Uterus (tissue), 4 donors: Measurements from ENCODE around the gene SURF4. TPM values are rescaled to one million over a fixed set of nuclear protein-coding genes. Genes with fewer than 3 reads are reported as not detected.

Experiments
- DNase-seq, 2 donors: peaks; one replicate each; pipeline ENCODE4 v3.0.0-alpha.2; 2019 to 2020
- H3K27ac ChIP-seq, 2 donors: fragments of 200-600 bp; sonication (generic); 1 replicate in 1 of 2; 2 replicates in 1 of 2; pipeline ENCODE4 v1.5.1; 2016 to 2018
- H3K27me3 ChIP-seq, 2 donors: fragments of 200-600 bp; sonication (generic); one replicate each; pipeline ENCODE4 v1.5.1; 2018 to 2019; ENCODE audit warnings: control low read depth in 1 of 2
- H3K36me3 ChIP-seq, 2 donors: fragments of 200-600 bp; sonication (generic); one replicate each; pipeline ENCODE4 v1.5.1; 2019; ENCODE audit warnings: control low read depth in 1 of 2
- H3K4me1 ChIP-seq, 2 donors: fragments of 200-600 bp; sonication (generic); one replicate each; pipeline ENCODE4 v1.5.1; 2018 to 2019; ENCODE audit warnings: control low read depth in 1 of 2
- H3K4me3 ChIP-seq, 2 donors: fragments of 200-600 bp; sonication (generic); 1 replicate in 1 of 2; 2 replicates in 1 of 2; pipeline ENCODE4 v1.5.1; 2018 to 2019; ENCODE audit warnings: mild to moderate bottlenecking in 1 of 2
- H3K9me3 ChIP-seq, 2 donors: fragments of 200-600 bp; sonication (generic); one replicate each; pipeline ENCODE4 v1.5.1; 2019; ENCODE audit warnings: control low read depth in 1 of 2
- POLR2A ChIP-seq, 2 donors: fragments of 450-650 bp; IDR thresholded peaks; one replicate each; pipeline ENCODE4 v1.6.1; 2016; ENCODE audit warnings: antibody characterized with exemption in 2 of 2, mild to moderate bottlenecking in 1 of 2, moderate library complexity in 1 of 2
- intact Hi-C: fragments of 100-400 bp; cut with DNase I; formaldehyde crosslinking; loops from one replicate; pipeline ENCODE4 v1.15.1; 2023; ENCODE audit warnings: low total_unique reads
- total RNA-seq, 4 donors: library from RNA; depleted of rRNA in 3 of 4; stranded (reverse); fragments of >200 nt in 3 of 4; gene quantifications; one replicate each; pipeline versions ENCODE4 v1.1.0 to v1.2.4, GENCODE V29; 2014 to 2023
- TF ChIP-seq, protein P1 (sequence below), 4 experiments: fragments of 200-600 bp in 2 of 4; fragments of 450-650 bp in 2 of 4; sonication (generic) in 2 of 4; IDR thresholded peaks; one replicate each; pipeline ENCODE4 v1.5.1; 2016 to 2019; ENCODE audit warnings: antibody characterized with exemption in 4 of 4, mild to moderate bottlenecking in 2 of 4, moderate library complexity in 1 of 4
- donor health status: DM: yes; HTN: yes; CAD: no.

The SURF4 gene
- total RNA-seq, 4 donors from 2014 or later, result 74.7 to 262 (median 108) TPM

DNA sequence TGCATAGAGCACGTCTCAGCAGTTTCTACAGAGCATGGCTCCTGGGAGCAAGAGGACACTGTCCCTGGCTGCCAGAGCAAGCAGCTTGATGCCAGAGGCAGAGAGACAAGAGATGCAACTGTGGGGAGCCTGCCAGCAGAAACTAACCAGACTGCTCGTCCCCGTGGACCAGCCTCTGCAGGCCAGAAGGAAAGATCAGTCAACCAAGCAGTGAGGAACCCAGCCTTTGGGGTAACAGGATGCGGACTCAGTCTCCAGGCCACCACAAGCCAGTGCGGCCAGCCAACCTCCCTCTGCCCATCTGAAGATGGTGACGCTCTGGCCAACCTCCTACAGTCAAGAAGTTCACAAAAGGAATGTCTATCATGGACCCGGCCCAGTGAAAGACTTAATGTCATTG is 3.7 kb downstream of the SURF4 start:
- Histone ChIP-seq H3K27ac (no peak overlapping the region), H3K4me1 (peaks cover 14 to 52% of the 10 kb centered on the region in 2 donors), H3K9me3 (no peaks in the 10 kb centered on the region), H3K27me3 (no peaks in the 10 kb centered on the region), H3K4me3 (no peak overlapping the region), H3K36me3 (no peaks in the 10 kb centered on the region)
- no peak for TF ChIP-seq POLR2A (IDR thresholded peaks at IDR 0.05)
- TF ChIP-seq, protein P1, sequence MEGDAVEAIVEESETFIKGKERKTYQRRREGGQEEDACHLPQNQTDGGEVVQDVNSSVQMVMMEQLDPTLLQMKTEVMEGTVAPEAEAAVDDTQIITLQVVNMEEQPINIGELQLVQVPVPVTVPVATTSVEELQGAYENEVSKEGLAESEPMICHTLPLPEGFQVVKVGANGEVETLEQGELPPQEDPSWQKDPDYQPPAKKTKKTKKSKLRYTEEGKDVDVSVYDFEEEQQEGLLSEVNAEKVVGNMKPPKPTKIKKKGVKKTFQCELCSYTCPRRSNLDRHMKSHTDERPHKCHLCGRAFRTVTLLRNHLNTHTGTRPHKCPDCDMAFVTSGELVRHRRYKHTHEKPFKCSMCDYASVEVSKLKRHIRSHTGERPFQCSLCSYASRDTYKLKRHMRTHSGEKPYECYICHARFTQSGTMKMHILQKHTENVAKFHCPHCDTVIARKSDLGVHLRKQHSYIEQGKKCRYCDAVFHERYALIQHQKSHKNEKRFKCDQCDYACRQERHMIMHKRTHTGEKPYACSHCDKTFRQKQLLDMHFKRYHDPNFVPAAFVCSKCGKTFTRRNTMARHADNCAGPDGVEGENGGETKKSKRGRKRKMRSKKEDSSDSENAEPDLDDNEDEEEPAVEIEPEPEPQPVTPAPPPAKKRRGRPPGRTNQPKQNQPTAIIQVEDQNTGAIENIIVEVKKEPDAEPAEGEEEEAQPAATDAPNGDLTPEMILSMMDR (IDR thresholded peaks at IDR 0.05), result no peak
- no peak for DNase-seq
- intact Hi-C loops, result no loop called here

GRCh38 chr9:133371261-133371711 is 4.6 kb downstream of the SURF4 start:
- H3K4me1 ChIP-seq, result peaks cover 14 to 52% of the 10 kb centered on the region in 2 donors
- H3K36me3 ChIP-seq, result no peaks in the 10 kb centered on the region
- no peak for DNase-seq
- H3K4me3 ChIP-seq, result no peak overlapping the region
- H3K27me3 ChIP-seq, result no peaks in the 10 kb centered on the region
- intact Hi-C loops, result no loop called here
- TF ChIP-seq POLR2A (IDR thresholded peaks at IDR 0.05), result no peak
- TF ChIP-seq, protein P1 (IDR thresholded peaks at IDR 0.05), result no peak
- no peak overlapping the region for H3K27ac ChIP-seq
- no peaks in the 10 kb centered on the region for H3K9me3 ChIP-seq

- DNase-seq, result no peak
- H3K4me1 ChIP-seq, result peaks cover 14 to 52% of the 10 kb centered on the region in 2 donors
- H3K27me3 ChIP-seq, result no peaks in the 10 kb centered on the region
- intact Hi-C loops, result no loop called here
- no peak overlapping the region for H3K4me3 ChIP-seq
- no peaks in the 10 kb centered on the region for H3K9me3 ChIP-seq
- H3K36me3 ChIP-seq, result no peaks in the 10 kb centered on the region
- H3K27ac ChIP-seq, result no peak overlapping the region
- TF ChIP-seq POLR2A (IDR thresholded peaks at IDR 0.05), result no peak
Observed at GRCh38 chr9:133370685-133371084, 5.2 kb downstream of the SURF4 start.

DNA sequence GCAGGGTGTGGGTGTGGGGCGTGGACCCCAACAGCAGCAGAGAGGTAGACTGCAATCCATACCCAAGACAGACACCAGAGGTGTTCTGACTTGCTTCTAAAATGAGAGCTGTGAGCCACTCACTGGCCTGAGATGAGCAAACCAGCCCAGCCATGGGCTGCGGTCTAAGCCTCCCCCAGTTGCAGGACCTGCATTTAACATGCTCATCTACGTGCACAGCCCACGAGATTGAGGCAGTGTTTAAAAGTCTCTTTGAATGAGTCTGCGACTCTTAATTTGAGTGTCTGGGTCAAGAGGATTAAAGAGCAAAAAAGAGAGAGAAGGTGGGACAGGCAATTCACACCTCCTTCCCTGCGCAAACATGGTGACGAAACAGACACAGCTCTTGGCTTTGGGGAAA is 5.9 kb downstream of the SURF4 start:
- Histone ChIP-seq H3K27ac (no peak overlapping the region), H3K9me3 (no peaks in the 10 kb centered on the region), H3K4me3 (no peak overlapping the region), H3K36me3 (no peaks in the 10 kb centered on the region), H3K4me1 (peaks cover 14 to 52% of the 10 kb centered on the region in 2 donors), H3K27me3 (no peaks in the 10 kb centered on the region)
- DNase-seq, result no peak
- TF ChIP-seq POLR2A (IDR thresholded peaks at IDR 0.05), result no peak
- TF ChIP-seq, protein P1 (IDR thresholded peaks at IDR 0.05), result no peak
- intact Hi-C loops, result no loop called here

DNA sequence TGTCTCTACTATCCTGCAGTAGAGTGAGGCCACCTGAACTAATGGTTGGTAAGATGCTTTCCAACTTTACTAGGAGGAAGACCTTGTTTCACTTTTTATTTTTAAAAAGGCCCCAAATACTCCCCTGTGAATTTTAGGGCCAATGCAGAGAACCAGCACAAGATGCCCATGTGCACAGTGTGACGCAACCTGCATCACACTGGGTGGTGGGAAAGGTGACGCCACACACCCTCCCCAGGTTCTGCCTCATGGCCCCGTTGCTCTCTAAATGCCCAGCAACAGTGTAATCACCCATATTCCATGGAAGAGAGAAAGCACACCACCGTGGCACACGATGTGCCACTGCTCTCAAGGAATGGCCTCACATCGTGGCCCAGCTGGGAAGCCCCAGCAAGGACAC is 6.4 kb downstream of the SURF4 start:
- Histone ChIP-seq H3K4me1 (peaks cover 14 to 52% of the 10 kb centered on the region in 2 donors), H3K4me3 (no peak overlapping the region), H3K27ac (no peak overlapping the region), H3K27me3 (no peaks in the 10 kb centered on the region), H3K36me3 (no peaks in the 10 kb centered on the region), H3K9me3 (no peaks in the 10 kb centered on the region)
- no peak for TF ChIP-seq POLR2A (IDR thresholded peaks at IDR 0.05)
- TF ChIP-seq, protein P1 (IDR thresholded peaks at IDR 0.05), result no peak
- DNase-seq, result no peak
- intact Hi-C loops, result no loop called here
